C4-2B (cell line): ENCODE measurements around the gene DBH.

Source experiments
- CTCF ChIP-seq: fragments of 450-650 bp; conservative IDR thresholded peaks from 2 replicates; pipeline ENCODE4 v1.5.1; 2017; ENCODE audit warnings: mild to moderate bottlenecking
- ZFX ChIP-seq: fragments of 450-650 bp; IDR thresholded peaks from 2 replicates; pipeline ENCODE4 v1.6.1; 2017

- TF ChIP-seq CTCF (no peak), ZFX (no peak)
These were observed 21.5 kb upstream of the DBH start for GRCh38 chr9:133614678-133615077.
